ENCODE data around the gene TLCD4. TPM values are rescaled to one million over a fixed set of nuclear protein-coding genes. Genes with fewer than 3 reads are reported as not detected.
"Not testable (repeated sequence)": the region's sequence is repeated elsewhere in the genome, so short reads cannot be mapped to it uniquely, and the experiment has no call there.

Gene TLCD4
- total RNA-seq, 1 donor from 2014 or later = 0.43 TPM

DNA sequence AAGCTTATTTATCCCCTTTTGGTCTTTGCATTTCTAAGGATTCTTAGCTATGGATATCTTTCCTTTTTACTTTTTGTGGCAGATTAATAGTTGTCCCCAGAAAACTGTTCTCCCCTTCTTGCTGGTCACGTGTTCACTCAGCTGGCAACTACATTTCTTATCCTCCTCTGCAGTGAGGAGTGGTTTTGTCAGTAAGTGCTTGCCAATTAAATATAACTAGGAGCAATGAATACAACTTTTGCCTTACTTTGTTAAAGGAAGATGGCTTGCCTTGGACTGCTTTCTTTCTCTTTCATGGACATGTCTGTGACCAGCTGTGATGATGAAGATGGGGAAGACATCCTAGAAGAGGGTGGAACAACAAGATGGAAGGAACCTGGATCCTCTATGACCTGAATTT lies 28.9 kb upstream of the TLCD4 start:
- Mint-ChIP-seq H3K27me3 (ENCODE audit: unreplicated experiment) (peaks cover 2% of the 10 kb centered on the region), H3K27ac (ENCODE audit: unreplicated experiment) (peak overlapping the region; percentile 47), H3K9me3 (ENCODE audit: unreplicated experiment) (no peaks in the 10 kb centered on the region), H3K4me3 (ENCODE audit: unreplicated experiment) (no peak overlapping the region), H3K36me3 (ENCODE audit: unreplicated experiment) (no peaks in the 10 kb centered on the region), H3K4me1 (ENCODE audit: unreplicated experiment) (peaks cover 16% of the 10 kb centered on the region)
- no peak for DNase-seq (ENCODE audit: extremely low spot score, unreplicated experiment)
- TF ChIP-seq, protein P1, sequence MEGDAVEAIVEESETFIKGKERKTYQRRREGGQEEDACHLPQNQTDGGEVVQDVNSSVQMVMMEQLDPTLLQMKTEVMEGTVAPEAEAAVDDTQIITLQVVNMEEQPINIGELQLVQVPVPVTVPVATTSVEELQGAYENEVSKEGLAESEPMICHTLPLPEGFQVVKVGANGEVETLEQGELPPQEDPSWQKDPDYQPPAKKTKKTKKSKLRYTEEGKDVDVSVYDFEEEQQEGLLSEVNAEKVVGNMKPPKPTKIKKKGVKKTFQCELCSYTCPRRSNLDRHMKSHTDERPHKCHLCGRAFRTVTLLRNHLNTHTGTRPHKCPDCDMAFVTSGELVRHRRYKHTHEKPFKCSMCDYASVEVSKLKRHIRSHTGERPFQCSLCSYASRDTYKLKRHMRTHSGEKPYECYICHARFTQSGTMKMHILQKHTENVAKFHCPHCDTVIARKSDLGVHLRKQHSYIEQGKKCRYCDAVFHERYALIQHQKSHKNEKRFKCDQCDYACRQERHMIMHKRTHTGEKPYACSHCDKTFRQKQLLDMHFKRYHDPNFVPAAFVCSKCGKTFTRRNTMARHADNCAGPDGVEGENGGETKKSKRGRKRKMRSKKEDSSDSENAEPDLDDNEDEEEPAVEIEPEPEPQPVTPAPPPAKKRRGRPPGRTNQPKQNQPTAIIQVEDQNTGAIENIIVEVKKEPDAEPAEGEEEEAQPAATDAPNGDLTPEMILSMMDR (IDR thresholded peaks at IDR 0.05) = no peak

DNA sequence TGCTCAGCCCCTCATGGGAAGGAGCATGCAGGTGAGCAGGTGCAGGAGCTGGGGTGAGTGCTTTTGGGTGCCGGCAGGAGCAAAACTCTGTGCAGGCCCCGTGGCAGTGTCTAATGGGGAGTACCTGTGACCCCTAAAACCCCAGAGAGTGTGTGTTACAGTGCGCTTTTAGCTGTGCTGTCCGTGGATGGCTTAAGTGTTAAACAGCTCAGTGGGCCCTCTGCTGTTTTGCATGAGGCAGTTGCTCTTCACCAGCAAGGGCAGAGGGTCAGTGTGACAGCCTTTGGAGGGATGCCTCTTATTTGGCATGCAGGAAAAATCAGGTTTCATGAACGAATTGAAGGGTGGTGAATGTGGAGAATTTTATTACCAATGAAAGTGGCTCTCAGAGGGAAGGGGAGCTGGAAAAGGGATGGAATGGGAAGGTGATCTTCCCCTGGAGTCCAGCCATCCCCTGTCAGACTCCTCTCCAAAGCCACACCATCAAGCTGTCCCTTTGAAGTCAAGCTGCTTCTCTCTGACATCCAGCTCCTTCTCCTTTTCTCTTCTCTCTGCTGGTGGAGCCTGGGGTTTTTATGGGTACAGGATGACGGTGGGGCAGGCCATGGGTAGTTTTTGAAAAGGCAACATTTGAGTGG lies 27.4 kb upstream of the TLCD4 start:
- Mint-ChIP-seq H3K27ac (ENCODE audit: unreplicated experiment) (no peak overlapping the region), H3K9me3 (ENCODE audit: unreplicated experiment) (no peaks in the 10 kb centered on the region), H3K36me3 (ENCODE audit: unreplicated experiment) (no peaks in the 10 kb centered on the region), H3K4me3 (ENCODE audit: unreplicated experiment) (no peak overlapping the region), H3K4me1 (ENCODE audit: unreplicated experiment) (peaks cover 16% of the 10 kb centered on the region), H3K27me3 (ENCODE audit: unreplicated experiment) (no peaks in the 10 kb centered on the region)
- TF ChIP-seq, protein P1 (IDR thresholded peaks at IDR 0.05) = no peak
- no peak for DNase-seq (ENCODE audit: extremely low spot score, unreplicated experiment)

DNA sequence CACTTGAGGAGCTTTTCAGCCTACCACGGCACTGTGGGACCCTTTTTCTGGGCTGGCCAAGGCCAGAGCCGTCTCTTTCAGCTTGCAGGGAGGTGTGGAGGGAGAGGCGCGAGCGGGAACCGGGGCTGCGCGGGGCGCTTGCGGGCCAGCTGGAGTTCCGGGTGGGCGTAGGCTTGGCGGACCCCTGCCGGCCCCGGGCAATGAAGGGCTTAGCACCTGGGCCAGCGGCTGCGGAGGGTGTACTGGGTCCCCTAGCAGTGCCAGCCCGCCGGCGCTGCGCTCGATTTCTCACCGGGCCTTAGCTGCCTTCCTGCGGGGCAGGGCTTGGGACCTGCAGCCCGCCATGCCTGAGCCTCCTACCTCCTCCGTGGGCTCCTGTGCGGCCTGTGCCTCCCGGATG lies 25.9 kb upstream of the TLCD4 start:
- H3K4me3 Mint-ChIP-seq (ENCODE audit: unreplicated experiment) = not testable (repeated sequence)

DNA sequence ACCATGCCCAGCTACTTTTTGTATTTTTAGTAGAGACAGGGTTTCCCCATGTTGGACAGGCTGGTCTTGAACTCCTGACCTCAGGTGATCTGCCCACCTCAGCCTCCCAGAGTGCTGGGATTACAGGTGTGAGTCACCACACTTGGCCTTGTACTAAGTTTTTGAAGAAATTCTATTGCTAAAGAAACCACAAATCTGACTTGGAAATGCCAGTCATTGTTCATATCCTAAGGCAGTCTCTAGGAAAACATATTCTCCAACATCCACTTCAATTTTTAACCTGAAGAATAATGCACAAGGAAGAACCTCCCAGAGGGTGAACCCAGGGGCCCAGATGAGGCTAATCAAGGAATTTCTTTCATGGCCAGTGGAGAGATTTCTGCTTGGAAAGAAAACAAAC lies 24.3 kb upstream of the TLCD4 start:
- H3K4me3 Mint-ChIP-seq (ENCODE audit: unreplicated experiment); H3K4me1 Mint-ChIP-seq (ENCODE audit: unreplicated experiment); DNase-seq (ENCODE audit: extremely low spot score, unreplicated experiment); H3K36me3 Mint-ChIP-seq (ENCODE audit: unreplicated experiment); H3K27me3 Mint-ChIP-seq (ENCODE audit: unreplicated experiment); H3K27ac Mint-ChIP-seq (ENCODE audit: unreplicated experiment); H3K9me3 Mint-ChIP-seq (ENCODE audit: unreplicated experiment): not testable (repeated sequence)

More for the DNA sequence above, 25.9 kb upstream of the TLCD4 start:
- DNase-seq (ENCODE audit: extremely low spot score, unreplicated experiment); H3K9me3 Mint-ChIP-seq (ENCODE audit: unreplicated experiment); H3K36me3 Mint-ChIP-seq (ENCODE audit: unreplicated experiment); H3K27me3 Mint-ChIP-seq (ENCODE audit: unreplicated experiment); H3K27ac Mint-ChIP-seq (ENCODE audit: unreplicated experiment): not testable (repeated sequence)
- H3K4me1 Mint-ChIP-seq (ENCODE audit: unreplicated experiment) = peaks cover 16% of the 10 kb centered on the region

DNA sequence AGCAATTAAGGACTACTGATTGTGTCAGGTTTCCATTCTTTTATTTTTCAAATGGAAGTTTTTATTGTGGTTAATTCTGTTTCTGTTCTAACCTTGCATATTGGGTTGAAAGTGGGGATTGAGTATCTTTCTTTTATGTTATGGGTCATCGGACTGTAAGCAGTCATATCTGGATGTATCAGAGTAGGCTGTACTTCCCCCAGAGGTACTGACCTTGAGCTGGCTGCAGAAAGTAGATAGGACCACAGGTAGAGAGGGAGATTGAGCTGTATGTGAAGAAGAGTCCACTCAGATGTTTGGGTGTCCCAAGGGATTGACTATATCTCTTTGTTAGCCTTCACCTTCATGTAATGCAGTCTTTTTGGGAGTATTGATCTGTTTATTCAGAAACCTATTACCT lies 23.9 kb upstream of the TLCD4 start:
- Mint-ChIP-seq H3K36me3 (ENCODE audit: unreplicated experiment) (no peaks in the 10 kb centered on the region), H3K9me3 (ENCODE audit: unreplicated experiment) (no peaks in the 10 kb centered on the region), H3K4me1 (ENCODE audit: unreplicated experiment) (peaks cover 6% of the 10 kb centered on the region), H3K4me3 (ENCODE audit: unreplicated experiment) (no peak overlapping the region), H3K27me3 (ENCODE audit: unreplicated experiment) (peaks cover 3% of the 10 kb centered on the region), H3K27ac (ENCODE audit: unreplicated experiment) (no peak overlapping the region)
- TF ChIP-seq, protein P1 (IDR thresholded peaks at IDR 0.05) = no peak
- no peak for DNase-seq (ENCODE audit: extremely low spot score, unreplicated experiment)

DNA sequence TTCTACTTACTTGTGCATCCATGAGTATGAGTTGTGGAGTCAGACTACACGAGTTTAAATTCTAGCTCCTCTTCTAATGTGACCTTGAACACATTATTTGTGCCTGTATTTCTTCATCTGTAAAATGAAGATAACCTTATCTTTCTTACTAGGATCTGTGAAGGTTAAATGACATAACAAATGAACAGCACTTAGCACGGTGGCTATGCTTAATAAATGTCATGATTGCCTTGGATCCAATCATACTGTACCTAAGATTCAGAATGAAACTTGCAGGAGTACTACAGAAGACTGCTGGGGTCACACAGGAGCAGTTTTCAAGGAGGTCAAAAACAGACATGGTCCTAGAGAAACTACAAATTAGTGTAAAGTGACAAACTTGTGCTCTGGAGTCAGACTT lies 22.2 kb upstream of the TLCD4 start:
- Mint-ChIP-seq H3K4me3 (ENCODE audit: unreplicated experiment) (no peak overlapping the region), H3K4me1 (ENCODE audit: unreplicated experiment) (peaks cover 3% of the 10 kb centered on the region), H3K9me3 (ENCODE audit: unreplicated experiment) (no peaks in the 10 kb centered on the region), H3K27me3 (ENCODE audit: unreplicated experiment) (peaks cover 3% of the 10 kb centered on the region), H3K36me3 (ENCODE audit: unreplicated experiment) (no peaks in the 10 kb centered on the region), H3K27ac (ENCODE audit: unreplicated experiment) (no peak overlapping the region)
- TF ChIP-seq, protein P1 (IDR thresholded peaks at IDR 0.05) = no peak
- no peak for DNase-seq (ENCODE audit: extremely low spot score, unreplicated experiment)
